Upper lobe of left lung (tissue), 6 donors: ENCODE data around the gene CHM. TPM values are rescaled to one million over a fixed set of nuclear protein-coding genes. Genes with fewer than 3 reads are reported as not detected.
"Not testable (repeated sequence)": the region's sequence is repeated elsewhere in the genome, so short reads cannot be mapped to it uniquely, and the experiment has no call there.

ENCODE experiments used
- ATAC-seq, 2 donors: fragments of 200-7000 bp; cut with Tn5 transposase; one replicate each; pipeline ENCODE4 v1.9.1; 2022; ENCODE audit warnings: mild to moderate bottlenecking in 2 of 2, moderate library complexity in 2 of 2; ENCODE audit not compliant: low FRiP score in 2 of 2
- DNase-seq, 2 donors: peaks; one replicate each; pipeline ENCODE4 v3.0.0-alpha.2; 2019 to 2020
- H3K27ac ChIP-seq, 4 donors: fragments of 200-600 bp; sonication (generic); one replicate each; pipeline ENCODE4 v1.5.1; 2016 to 2019
- H3K27me3 ChIP-seq, 4 donors: fragments of 200-600 bp; sonication (generic); one replicate each; pipeline ENCODE4 v1.5.1; 2017 to 2019
- H3K36me3 ChIP-seq, 4 donors: fragments of 200-600 bp; sonication (generic); one replicate each; pipeline ENCODE4 v1.5.1; 2016 to 2019
- H3K4me1 ChIP-seq, 4 donors: fragments of 200-600 bp; sonication (generic); one replicate each; pipeline ENCODE4 v1.5.1; 2018 to 2019
- H3K4me3 ChIP-seq, 4 donors: fragments of 200-600 bp; sonication (generic); one replicate each; pipeline ENCODE4 v1.5.1; 2017 to 2019; ENCODE audit warnings: mild to moderate bottlenecking in 2 of 4, moderate library complexity in 1 of 4
- H3K9me3 ChIP-seq, 4 donors: fragments of 200-600 bp; sonication (generic); one replicate each; pipeline ENCODE4 v1.5.1; 2018 to 2019
- EP300 ChIP-seq, 4 donors: sonication (generic); formaldehyde crosslinking; IDR thresholded peaks; one replicate each; pipeline ENCODE4 v1.5.1; 2017; ENCODE audit warnings: antibody characterized with exemption in 4 of 4, control low read depth in 2 of 4
- POLR2A ChIP-seq, 4 donors: fragments of 450-650 bp; IDR thresholded peaks; one replicate each; pipeline ENCODE4 v1.5.1; 2016 to 2017; ENCODE audit warnings: antibody characterized with exemption in 4 of 4, mild to moderate bottlenecking in 2 of 4
- POLR2AphosphoS5 ChIP-seq, 2 donors: sonication (generic); formaldehyde crosslinking; IDR thresholded peaks; one replicate each; pipeline ENCODE4 v1.5.1; 2017; ENCODE audit warnings: antibody characterized with exemption in 2 of 2
- WGBS, 2 donors: methylation state at CpG; one replicate each; pipeline ENCODE4 v1.1.5; 2017 to 2018; 5-methylcytosine and 5-hydroxymethylcytosine counted together
- total RNA-seq, 6 donors: library from RNA; depleted of rRNA in 4 of 6; stranded (reverse); fragments of >200 nt in 4 of 6; gene quantifications; one replicate each; pipeline versions ENCODE4 v1.1.0 to v1.2.1, GENCODE V29; 2016 to 2021
- TF ChIP-seq, protein P1 (sequence below), 6 experiments: fragments of 450-650 bp in 4 of 6; fragments of 200-600 bp in 2 of 6; sonication (generic) in 2 of 6; IDR thresholded peaks; one replicate each; pipeline ENCODE4 v1.5.1; 2016 to 2019; ENCODE audit warnings: antibody characterized with exemption in 6 of 6
- donor health status: DM: no; HTN: no; CAD: no; lungs with moderate emphysema.
- donor health status: DM: no; HTN: yes; CAD: no; lungs with severe emphysema.

The CHM gene
- total RNA-seq, 6 donors from 2014 or later, result 14.7 to 28.6 (median 20.6) TPM

DNA sequence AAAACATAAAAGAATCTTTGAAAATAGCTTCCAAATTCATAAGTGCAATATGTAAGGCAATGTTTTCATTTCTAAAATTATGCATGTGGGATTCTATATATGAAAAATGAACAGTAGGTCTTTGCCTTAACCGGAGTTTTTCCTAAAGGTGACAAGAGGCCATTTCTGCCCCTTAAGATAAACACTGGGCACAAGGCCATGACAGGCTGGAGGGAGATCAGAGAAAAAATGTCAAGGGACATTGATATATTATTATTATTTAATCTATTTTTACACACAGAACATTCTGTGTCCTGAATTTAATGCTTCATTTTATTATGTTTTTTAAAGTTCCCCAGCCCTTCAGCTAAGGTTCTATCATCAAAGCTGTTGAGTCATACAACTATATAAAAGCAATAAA, 118.8 kb downstream of the CHM start:
- ATAC-seq (no peak), DNase-seq (no peak)
- Histone ChIP-seq H3K4me3 (no peak overlapping the region), H3K4me1 (peaks cover 0 to 4% (median 0%) of the 10 kb centered on the region in 4 donors), H3K36me3 (no peaks in the 10 kb centered on the region), H3K27ac (no peak overlapping the region), H3K27me3 (no peaks in the 10 kb centered on the region), H3K9me3 (no peaks in the 10 kb centered on the region)
- TF ChIP-seq, protein P1, sequence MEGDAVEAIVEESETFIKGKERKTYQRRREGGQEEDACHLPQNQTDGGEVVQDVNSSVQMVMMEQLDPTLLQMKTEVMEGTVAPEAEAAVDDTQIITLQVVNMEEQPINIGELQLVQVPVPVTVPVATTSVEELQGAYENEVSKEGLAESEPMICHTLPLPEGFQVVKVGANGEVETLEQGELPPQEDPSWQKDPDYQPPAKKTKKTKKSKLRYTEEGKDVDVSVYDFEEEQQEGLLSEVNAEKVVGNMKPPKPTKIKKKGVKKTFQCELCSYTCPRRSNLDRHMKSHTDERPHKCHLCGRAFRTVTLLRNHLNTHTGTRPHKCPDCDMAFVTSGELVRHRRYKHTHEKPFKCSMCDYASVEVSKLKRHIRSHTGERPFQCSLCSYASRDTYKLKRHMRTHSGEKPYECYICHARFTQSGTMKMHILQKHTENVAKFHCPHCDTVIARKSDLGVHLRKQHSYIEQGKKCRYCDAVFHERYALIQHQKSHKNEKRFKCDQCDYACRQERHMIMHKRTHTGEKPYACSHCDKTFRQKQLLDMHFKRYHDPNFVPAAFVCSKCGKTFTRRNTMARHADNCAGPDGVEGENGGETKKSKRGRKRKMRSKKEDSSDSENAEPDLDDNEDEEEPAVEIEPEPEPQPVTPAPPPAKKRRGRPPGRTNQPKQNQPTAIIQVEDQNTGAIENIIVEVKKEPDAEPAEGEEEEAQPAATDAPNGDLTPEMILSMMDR (IDR thresholded peaks at IDR 0.05), result no peak
- TF ChIP-seq POLR2AphosphoS5 (IDR thresholded peaks at IDR 0.05), result no peak
- TF ChIP-seq EP300 (IDR thresholded peaks at IDR 0.05), result no peak
- no peak for TF ChIP-seq POLR2A (IDR thresholded peaks at IDR 0.05)
- WGBS, 2 donors, result 30 to 56% methylated on average over 1 of the region's 1 CpG

DNA sequence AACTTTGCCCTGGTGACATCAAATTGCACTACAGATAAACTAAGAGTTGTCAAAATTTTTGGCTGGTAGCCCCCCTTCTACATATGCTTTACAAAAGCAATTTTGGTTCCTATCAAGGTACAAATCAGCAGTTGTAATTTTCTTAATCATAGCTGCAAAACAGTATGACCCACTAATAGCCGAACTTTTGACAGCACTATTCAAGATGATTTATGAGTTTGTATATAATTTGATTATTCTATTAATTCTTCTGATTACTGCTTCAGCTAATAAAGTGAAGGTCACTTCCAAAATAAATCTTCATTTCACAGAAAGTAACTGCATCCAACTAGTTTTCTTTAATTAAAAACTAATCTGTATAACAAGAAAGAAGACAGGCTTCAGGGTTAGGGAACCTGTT, 119.6 kb downstream of the CHM start:
- 57 to 83% methylated on average over 1 of the region's 1 CpG for WGBS, 2 donors
- Histone ChIP-seq H3K4me1 (peaks cover 0 to 4% (median 0%) of the 10 kb centered on the region in 4 donors), H3K27me3 (no peaks in the 10 kb centered on the region), H3K4me3 (no peak overlapping the region), H3K9me3 (no peaks in the 10 kb centered on the region), H3K27ac (no peak overlapping the region), H3K36me3 (no peaks in the 10 kb centered on the region)
- TF ChIP-seq POLR2AphosphoS5 (IDR thresholded peaks at IDR 0.05) (no peak), POLR2A (IDR thresholded peaks at IDR 0.05) (no peak), EP300 (IDR thresholded peaks at IDR 0.05) (no peak)
- TF ChIP-seq, protein P1 (IDR thresholded peaks at IDR 0.05), result no peak
- DNase-seq (no peak), ATAC-seq (no peak)

DNA sequence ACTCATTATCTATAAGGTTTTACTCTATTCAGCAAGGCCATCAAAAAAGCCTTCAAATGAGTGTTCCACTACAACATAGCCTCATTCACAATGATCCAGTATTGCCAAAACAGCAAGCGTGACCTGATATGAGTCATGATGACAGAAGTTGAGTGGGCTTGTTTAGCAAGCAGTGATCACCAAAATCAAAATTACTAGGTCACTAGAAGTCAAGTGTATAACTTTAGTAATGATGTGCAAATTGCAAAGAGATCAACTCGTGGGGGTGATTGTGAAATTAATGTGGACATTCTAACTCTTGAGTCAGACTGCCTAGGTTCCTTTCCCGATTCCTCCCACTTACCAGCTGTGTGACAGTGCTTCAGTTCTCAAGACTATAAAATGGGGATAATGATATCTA, 124.5 kb downstream of the CHM start:
- Histone ChIP-seq H3K9me3 (no peaks in the 10 kb centered on the region), H3K36me3 (no peaks in the 10 kb centered on the region), H3K27ac (no peak overlapping the region), H3K27me3 (no peaks in the 10 kb centered on the region), H3K4me3 (no peak overlapping the region), H3K4me1 (no peaks in the 10 kb centered on the region)
- 39 to 40% methylated on average over 2 to 3 of the region's 3 CpGs for WGBS, 2 donors
- no peak for ATAC-seq
- peak in 1 of 2 donors; percentile 26 for DNase-seq
- TF ChIP-seq EP300 (IDR thresholded peaks at IDR 0.05), result no peak
- TF ChIP-seq, protein P1 (IDR thresholded peaks at IDR 0.05), result no peak
- no peak for TF ChIP-seq POLR2A (IDR thresholded peaks at IDR 0.05)
- TF ChIP-seq POLR2AphosphoS5 (IDR thresholded peaks at IDR 0.05), result no peak

DNA sequence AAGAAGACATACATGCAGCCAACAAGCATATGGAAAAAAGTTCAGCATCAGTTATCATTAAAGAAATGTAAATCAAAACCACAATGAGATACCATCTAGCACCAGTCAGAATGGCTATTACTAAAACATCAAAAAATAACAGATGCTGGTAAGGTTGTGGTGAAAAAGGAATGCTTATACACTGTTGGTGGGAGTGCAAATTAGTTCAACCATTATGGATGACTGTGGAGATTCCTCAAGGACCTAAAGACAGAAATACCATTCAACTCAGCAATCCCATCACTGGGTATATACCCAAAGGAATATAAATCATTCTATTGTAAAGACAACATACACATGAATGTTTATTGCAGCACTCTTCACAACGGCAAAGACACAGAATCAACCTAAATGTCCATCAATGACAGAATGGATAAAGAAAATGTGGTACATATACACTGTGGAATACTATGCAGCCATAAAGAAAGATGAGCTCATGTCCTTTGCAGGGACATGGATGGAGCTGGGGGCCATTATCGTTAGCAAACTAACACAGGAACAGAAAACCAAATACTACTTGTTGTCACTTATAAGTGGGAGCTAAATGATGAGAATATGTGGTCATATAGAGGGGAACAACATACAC, 130.6 kb downstream of the CHM start:
- H3K27me3 ChIP-seq, H3K4me1 ChIP-seq, H3K4me3 ChIP-seq, H3K36me3 ChIP-seq, ATAC-seq, H3K27ac ChIP-seq, H3K9me3 ChIP-seq, DNase-seq: not testable (repeated sequence)
- WGBS, 2 donors, result 92 to 100% methylated on average over 2 of the region's 2 CpGs

DNA sequence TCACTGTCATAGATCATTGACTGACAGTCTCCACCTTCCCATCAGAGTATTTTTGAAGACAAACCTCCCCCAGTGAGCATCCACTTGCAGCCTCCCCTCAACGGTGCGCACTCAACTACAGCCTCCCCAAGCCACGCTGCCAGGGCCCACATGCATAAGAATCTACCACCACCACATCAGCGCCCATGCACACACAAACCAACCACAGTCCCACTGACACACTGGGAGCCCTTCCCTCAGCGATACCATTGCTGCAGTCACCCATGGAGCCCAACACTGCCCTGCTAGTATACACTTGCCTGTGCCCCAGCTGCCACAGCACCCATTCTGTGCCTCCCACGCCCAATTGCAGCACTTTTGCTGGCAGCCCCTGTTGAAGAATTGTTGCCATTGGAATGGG, 132.9 kb downstream of the CHM start:
- no peak for ATAC-seq
- H3K9me3 ChIP-seq, result no peaks in the 10 kb centered on the region
- TF ChIP-seq, protein P1 (IDR thresholded peaks at IDR 0.05), result no peak
- TF ChIP-seq POLR2AphosphoS5 (IDR thresholded peaks at IDR 0.05), result no peak
- no peak for TF ChIP-seq POLR2A (IDR thresholded peaks at IDR 0.05)
- TF ChIP-seq EP300 (IDR thresholded peaks at IDR 0.05), result no peak
- no peaks in the 10 kb centered on the region for H3K4me1 ChIP-seq
- no peaks in the 10 kb centered on the region for H3K36me3 ChIP-seq
- no peak overlapping the region for H3K27ac ChIP-seq
- DNase-seq, result no peak
- 86 to 100% methylated on average over 1 to 6 of the region's 6 CpGs for WGBS, 2 donors
- no peak overlapping the region for H3K4me3 ChIP-seq
- no peaks in the 10 kb centered on the region for H3K27me3 ChIP-seq
